HG02970 (cell line): ENCODE results near the gene VPS9D1.
"Not testable (repeated sequence)": the region's sequence is repeated elsewhere in the genome, so short reads cannot be mapped to it uniquely, and the experiment has no call there.

Experiments
- ATAC-seq: cut with Tn5 transposase; IDR thresholded peaks from one replicate; pipeline ENCODE4 v1.9.1; 2021; ENCODE audit warnings: mild to moderate bottlenecking, moderate library complexity, moderate number of reproducible peaks; ENCODE audit not compliant: unreplicated experiment, low FRiP score

The VPS9D1 gene

GRCh38 chr16:89710709-89711564 lies 9.8 kb downstream of the VPS9D1 start:
- ATAC-seq: no peak

GRCh38 chr16:89709716-89710432 lies 10.8 kb downstream of the VPS9D1 start:
- no peak for ATAC-seq

- ATAC-seq: no peak
Observed at GRCh38 chr16:89709166-89709565, 11.5 kb downstream of the VPS9D1 start.

GRCh38 chr16:89708481-89708931 lies 12.2 kb downstream of the VPS9D1 start:
- no peak for ATAC-seq

GRCh38 chr16:89707695-89708094 lies 13.0 kb downstream of the VPS9D1 start:
- ATAC-seq: no peak

GRCh38 chr16:89706518-89707260 lies 14.0 kb downstream of the VPS9D1 start:
- ATAC-seq: no peak

- ATAC-seq: no peak
Observed at GRCh38 chr16:89705006-89705405, 15.7 kb downstream of the VPS9D1 start.

GRCh38 chr16:89704281-89704680 lies 16.4 kb downstream of the VPS9D1 start:
- ATAC-seq: no peak

GRCh38 chr16:89701425-89702406 lies 19.0 kb downstream of the VPS9D1 start, which contains the start of gene SPATA2L:
Gene SPATA2L, minus strand, starts transcription at chr16:89701705. Its CDS starts 473 bp downstream, at chr16:89701232.
- peak; percentile 63 for ATAC-seq

- no peak for ATAC-seq
Observed at GRCh38 chr16:89700649-89701424, 19.9 kb downstream of the VPS9D1 start.

- peak; percentile 44 for ATAC-seq
Observed at GRCh38 chr16:89700100-89700648, 20.5 kb downstream of the VPS9D1 start.

GRCh38 chr16:89699629-89700099 lies 21.0 kb downstream of the VPS9D1 start:
- ATAC-seq: not testable (repeated sequence)

GRCh38 chr16:89698717-89699116 lies 22.0 kb downstream of the VPS9D1 start:
- ATAC-seq: not testable (repeated sequence)

- ATAC-seq: no peak
Observed at GRCh38 chr16:89697616-89698331, 22.9 kb downstream of the VPS9D1 start.

- ATAC-seq: no peak
Observed at GRCh38 chr16:89697161-89697615, 23.5 kb downstream of the VPS9D1 start.

GRCh38 chr16:89696670-89697128 lies 24.0 kb downstream of the VPS9D1 start:
- ATAC-seq: no peak

- no peak for ATAC-seq
Observed at GRCh38 chr16:89695875-89696669, 24.6 kb downstream of the VPS9D1 start.
